ENCODE measurements around the gene TMEM237.

- TF ChIP-seq, protein P1, sequence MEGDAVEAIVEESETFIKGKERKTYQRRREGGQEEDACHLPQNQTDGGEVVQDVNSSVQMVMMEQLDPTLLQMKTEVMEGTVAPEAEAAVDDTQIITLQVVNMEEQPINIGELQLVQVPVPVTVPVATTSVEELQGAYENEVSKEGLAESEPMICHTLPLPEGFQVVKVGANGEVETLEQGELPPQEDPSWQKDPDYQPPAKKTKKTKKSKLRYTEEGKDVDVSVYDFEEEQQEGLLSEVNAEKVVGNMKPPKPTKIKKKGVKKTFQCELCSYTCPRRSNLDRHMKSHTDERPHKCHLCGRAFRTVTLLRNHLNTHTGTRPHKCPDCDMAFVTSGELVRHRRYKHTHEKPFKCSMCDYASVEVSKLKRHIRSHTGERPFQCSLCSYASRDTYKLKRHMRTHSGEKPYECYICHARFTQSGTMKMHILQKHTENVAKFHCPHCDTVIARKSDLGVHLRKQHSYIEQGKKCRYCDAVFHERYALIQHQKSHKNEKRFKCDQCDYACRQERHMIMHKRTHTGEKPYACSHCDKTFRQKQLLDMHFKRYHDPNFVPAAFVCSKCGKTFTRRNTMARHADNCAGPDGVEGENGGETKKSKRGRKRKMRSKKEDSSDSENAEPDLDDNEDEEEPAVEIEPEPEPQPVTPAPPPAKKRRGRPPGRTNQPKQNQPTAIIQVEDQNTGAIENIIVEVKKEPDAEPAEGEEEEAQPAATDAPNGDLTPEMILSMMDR (IDR thresholded peaks at IDR 0.05): no peak
- TF ChIP-seq POLR2A (IDR thresholded peaks at IDR 0.05) (no peak), EP300 (IDR thresholded peaks at IDR 0.05) (no peak)
Measured at GRCh38 chr2:201654616-201655384, 11.5 kb upstream of the TMEM237 start.

Measured in suprapubic skin (tissue), 3 donors.